Measurements from ENCODE around the gene THSD7B.
"Not testable (repeated sequence)": the region's sequence is repeated elsewhere in the genome, so short reads cannot be mapped to it uniquely, and the experiment has no call there.

The THSD7B gene

DNA sequence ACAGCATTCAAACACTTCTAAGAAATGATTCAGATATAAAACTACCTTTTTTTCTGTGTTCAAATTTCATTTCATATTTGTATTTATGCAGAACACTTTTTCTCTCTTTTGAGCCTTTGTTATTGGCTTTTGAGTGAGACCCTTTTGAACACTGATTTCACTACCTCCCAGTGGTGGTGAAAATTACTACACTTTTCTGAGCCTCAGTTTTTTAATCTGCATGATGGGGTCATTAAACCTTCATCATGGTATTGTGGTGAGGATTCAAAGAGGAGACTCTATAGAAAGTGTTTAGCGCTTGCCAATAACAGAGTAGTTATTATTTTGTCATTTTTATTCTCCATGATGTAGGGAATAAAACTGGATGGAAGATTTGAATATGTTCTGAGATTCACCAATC is 169.8 kb downstream of the THSD7B start:
- no peak for DNase-seq (ENCODE audit: low read depth, low spot score)

DNA sequence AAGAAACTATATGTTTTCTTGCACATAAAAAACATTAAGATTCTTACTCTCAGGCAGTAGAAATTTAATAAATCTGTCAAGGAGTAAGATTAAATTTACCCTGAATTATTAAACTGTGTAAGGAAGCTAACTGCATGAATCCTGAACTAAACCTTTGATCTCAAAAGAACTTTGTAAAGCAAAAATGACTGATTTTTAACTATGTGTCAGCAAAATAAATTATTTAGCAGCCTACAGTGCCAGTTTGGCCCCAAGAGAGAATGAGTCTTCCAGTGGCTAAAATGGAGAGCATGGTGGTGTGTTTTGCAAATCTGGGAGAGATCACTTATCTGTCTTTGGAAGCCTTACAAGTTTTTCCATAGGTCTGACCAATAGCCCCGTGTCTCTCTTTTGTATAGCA is 190.7 kb downstream of the THSD7B start:
- DNase-seq (ENCODE audit: low read depth, low spot score), result no peak

DNA sequence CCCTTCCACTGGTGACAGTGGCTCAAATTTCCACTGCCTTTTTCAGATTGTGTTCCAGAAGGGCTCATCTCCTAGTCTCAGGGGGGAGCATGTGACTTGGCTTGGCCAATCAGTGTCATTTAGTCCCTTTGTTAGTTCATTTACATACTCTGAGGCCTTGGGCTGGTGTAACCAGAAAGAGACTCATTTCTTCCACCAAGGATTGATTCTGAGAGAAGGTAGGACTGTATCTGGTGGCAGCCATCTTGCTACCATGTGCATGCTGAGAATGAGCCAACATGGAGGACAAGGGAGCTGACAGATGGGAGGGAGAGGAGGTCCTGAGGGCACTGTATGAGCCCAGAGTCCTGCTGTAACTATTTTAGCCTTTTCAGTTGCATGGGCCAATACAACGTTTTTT is 191.7 kb downstream of the THSD7B start:
- no peak for DNase-seq (ENCODE audit: low read depth, low spot score)

DNA sequence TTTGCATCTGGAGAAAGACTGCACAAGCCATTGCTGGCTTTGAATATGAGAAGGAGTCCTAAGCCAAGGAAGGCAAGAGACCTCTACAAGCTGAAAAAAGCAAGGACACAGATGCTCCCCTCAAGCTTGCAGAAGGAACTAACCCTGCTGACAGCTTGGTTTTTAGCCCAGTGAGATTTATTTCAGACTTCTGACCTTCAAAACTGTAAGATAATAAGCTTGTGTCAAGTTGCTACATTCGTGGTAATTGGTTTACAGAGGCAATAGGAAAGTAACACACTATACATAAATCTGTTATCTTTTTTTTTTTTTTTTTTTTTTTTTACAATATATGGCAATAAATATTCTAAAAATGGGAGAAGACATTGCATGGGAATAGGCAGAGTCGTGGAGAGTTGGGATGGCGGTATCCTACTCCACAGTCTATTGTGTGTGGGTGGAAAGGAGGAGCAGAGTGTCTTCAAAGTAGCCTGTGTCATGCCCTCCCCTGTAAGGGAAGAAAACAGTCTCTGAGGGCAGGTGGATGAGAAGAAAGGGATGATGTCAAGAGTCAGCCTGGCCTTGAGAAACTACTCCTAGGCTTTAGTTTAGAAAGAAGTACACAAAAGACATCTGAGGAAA is 196.9 kb downstream of the THSD7B start:
- no peak for DNase-seq (ENCODE audit: low read depth, low spot score)

DNA sequence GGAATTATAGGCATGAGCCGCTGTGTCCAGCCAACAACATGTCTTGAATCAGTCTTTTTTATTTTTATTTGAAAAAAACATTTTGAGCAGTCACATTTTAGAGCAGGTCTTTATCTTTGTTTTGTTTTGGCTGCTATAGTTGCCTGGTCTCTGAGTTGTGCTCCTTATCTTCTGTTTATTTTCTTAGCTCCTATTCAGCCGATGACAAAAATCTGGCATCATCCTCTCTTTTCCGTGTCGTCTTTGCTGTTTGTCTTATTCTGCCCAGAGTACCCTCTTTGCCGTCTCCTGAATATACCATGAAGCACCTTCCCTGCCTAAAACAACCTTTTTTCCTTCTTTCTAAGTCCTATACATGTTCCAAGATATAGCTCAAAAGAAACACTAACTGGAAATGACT is 201.1 kb downstream of the THSD7B start:
- DNase-seq (ENCODE audit: low read depth, low spot score), result no peak

DNA sequence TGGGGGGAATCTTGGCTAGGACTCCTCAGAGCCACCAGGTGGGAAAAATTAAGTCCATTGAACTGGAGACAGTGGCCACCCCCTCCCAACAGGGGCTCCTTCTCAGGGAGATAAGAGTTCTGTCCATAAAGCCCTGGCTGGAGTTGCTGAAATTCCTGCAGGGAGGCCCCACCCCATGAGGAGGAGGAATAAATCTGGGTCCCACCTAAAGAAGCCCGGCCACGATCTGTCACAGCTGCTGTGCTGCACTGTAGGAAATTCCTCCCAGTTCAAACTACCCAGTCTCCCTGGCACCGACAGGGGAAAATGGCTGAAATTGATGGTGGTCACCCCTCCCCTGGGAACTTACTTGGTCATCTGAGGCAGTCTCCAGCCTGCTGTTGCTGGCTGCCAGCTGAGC is 215.0 kb downstream of the THSD7B start:
- DNase-seq (ENCODE audit: low read depth, low spot score), result no peak

DNA sequence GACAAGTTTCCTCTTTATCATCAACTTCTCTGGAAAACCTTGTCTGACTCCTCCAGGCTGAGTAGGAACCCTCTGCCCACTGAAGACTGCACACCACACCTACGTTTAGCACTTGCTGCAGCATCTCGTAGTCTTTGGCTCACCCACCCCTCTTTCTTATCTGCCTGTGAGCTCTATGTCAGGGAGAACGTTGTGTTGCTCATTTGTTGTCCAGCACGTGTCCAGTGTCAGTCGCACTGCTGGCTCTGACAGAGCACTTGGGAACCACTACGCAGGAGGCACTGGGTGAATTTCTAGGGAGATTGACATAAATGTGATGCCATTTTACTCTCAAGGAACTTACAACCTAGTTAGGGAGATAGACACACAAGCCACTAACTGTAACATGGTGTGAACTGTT is 216.3 kb downstream of the THSD7B start:
- DNase-seq (ENCODE audit: low read depth, low spot score), result not testable (repeated sequence)

DNA sequence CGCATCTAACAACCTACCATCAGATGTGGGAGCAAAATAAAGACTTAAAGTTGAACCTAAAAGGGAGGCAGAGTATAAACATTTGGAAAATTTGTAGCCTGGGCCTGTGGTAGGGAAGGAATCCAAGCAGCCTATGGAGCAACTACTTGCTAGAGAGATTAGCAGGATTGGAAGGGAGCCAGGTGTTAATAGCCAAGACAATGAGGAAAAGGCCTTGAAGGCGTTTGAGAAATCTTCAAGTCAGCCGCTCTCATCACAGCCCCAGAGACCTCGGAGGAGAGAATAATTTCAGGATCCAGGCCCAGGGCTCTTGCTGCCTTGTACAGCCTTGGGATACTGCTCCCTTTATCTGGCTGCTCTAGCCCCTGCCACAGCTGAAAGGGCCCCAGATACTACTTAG is 219.7 kb downstream of the THSD7B start:
- DNase-seq (ENCODE audit: low read depth, low spot score), result peak; percentile 5

DNA sequence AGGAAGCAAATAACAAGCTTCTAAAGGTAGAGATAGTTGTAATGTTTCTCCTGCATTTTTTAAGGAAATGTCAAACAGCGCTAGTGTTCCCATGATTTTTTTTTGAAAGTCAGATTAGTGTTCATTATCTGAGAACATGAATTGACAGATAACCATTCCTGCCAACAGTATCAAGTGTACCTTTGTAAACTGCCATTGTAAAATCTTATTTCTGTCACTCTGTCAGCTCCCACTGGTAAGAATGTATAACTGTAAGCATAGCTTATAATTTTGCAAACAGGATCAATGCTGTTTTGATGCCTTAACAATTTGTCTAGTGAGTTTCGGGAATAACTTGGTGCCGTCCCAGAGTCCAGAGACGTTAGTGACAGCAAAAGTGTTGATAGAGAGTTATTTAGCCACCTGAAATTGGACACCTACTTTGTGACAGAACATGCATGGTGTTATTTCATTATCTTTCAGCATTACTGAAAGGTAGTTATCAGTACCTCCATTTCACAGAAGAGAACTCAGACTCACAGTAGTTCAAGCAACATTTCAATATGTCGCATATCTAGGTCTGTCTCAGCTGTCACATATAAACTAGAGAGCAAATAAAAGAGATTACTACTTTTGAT is 221.4 kb downstream of the THSD7B start:
- no peak for DNase-seq (ENCODE audit: low read depth, low spot score)

DNA sequence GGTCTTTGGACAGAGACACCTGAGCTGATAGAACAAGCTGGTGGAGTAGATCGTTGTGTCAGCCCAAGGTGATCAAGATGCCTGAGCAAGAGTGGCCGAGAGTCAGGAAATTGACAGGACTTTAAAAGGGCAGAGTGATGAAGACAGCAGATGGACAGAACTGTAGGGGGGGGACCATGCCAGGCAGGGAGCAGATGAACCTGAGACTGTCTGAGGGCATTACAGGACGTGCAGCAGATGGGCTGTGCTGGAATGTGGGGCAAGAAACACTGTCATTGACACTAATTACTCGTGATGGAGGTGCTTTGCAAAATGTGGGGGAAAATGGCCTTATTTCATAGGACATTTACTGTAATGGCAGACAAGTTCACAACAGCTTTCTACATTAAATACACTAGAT is 225.0 kb downstream of the THSD7B start:
- no peak for DNase-seq (ENCODE audit: low read depth, low spot score)

DNA sequence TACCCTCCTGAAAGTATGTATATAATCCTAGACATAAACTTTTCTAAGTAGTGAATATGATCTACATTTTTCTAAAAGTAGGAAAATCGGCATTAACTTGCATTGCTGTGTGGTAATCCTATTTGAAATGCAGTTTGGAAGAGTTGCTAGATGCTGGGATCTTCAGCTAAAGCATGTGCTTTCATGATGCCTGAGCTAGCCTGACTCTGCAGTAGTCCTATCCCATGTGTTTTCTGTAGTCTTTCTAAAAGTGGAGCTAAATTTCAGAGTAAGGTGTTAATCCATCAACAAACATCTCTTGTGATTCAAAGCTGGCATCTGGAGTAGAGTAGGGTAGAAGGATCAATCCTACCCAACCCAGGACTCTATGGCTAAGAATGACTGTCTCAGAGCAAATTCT is 229.4 kb downstream of the THSD7B start:
- no peak for DNase-seq (ENCODE audit: low read depth, low spot score)

DNA sequence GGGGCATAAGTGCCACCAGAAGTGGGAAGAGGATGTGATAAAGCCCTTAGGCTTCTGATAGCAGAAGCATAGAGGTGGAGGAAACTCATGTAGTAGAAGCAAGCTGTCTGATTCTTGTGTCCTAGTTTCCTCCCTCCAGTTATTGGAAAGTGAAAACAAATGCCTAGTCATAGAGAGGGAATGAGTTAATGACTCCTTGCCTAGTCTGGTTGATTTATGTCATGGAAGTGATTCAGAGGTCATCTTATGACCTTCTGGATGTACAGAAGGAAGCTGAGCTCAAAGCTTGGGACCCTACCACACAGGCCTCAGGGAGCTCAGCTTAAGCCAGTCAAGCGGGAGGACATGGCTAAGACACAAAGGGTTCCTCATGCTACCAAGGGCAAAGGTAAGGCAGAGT is 232.2 kb downstream of the THSD7B start:
- DNase-seq (ENCODE audit: low read depth, low spot score), result no peak

DNA sequence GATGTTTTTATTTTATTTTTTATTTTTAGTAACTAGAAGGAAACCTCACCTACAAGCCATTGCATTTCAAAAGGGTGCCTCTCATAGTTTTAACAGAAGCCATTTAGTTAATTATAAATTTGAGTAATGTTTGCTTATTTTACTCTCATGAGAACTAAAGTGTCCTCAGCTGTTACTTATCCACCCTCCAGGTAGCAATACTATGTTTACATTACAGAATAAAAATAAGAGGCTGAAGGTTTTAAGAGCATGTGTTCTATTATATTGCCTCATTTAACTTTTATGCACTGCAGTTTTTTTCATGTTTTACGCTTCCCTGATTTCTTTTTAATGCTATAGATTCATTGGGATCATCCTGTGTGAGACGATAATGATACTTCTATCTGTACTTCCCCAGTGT is 235.5 kb downstream of the THSD7B start:
- DNase-seq (ENCODE audit: low read depth, low spot score), result no peak

DNA sequence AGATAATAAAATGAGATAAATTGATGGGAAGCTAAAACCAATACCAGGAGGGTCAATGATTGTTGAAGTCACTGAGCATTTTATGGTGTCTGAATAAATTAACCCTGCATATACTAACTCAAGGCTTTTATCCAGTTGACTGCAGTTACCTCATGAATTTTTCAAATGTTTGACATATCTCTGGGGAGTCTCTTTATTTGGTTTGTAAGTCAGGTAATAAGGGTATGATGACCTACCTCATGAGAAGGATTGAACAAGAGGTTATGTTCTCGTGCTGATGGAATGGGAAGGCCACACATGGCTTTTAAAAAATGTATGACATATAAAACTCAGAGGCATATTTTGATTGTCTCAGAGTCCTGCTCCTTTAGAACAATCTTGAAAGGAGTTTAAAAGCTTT is 237.6 kb downstream of the THSD7B start:
- DNase-seq (ENCODE audit: low read depth, low spot score), result no peak

DNA sequence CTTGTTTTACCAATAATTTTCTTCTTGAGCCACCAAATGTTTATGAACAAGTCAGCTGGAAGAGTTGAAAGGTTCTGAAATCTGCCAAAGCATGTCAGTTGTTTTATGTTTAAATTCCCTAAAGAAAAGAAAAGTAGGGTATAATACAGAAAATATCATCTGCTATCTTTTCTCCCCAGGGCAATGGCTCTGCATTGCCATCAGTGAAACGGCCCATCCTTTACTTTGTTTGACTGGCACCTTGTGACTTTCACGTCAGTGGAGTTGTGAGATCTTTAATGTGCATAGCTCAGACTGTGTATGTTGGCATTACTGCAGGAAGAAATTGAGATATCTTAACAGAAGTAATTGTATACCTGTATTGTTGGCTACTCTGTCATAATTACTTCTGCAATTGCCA is 239.9 kb downstream of the THSD7B start:
- DNase-seq (ENCODE audit: low read depth, low spot score), result no peak

DNA sequence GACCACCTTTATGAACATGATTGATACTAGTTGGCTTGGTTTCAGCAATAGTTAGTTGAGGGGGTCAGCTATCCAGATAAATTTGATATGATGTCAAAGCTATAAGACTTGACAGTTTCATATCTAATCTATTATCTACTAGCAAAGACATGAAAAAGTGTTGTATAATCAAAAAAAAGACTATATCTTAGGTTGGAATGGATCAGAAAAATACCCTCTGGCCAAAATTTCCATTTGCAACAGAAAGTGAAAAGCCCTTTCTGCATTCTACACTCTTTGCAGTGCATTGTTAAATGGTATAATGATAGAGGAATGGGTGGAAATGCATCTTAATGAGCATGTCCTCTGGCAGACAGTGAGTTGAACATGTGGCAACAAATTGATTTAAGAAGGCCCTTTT is 242.6 kb downstream of the THSD7B start:
- DNase-seq (ENCODE audit: low read depth, low spot score), result no peak

DNA sequence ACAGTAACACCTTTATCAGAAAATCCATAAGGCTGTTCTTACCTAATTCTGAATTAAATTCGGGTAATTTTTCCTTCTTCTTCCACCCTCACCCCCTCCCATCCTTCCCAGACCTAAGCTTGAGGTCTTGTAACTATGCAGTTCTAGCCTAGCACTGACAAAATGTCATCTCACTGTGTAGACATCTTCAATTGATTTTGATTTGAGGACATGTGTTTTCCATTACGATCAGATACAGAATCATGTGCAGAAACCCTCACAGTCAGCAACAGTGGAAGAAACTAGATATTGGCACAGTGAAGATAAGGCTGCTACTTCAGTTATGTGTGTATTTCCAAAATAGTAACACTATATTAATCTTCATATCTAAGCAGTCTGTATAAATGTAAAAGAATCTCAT is 244.6 kb downstream of the THSD7B start:
- no peak for DNase-seq (ENCODE audit: low read depth, low spot score)

DNA sequence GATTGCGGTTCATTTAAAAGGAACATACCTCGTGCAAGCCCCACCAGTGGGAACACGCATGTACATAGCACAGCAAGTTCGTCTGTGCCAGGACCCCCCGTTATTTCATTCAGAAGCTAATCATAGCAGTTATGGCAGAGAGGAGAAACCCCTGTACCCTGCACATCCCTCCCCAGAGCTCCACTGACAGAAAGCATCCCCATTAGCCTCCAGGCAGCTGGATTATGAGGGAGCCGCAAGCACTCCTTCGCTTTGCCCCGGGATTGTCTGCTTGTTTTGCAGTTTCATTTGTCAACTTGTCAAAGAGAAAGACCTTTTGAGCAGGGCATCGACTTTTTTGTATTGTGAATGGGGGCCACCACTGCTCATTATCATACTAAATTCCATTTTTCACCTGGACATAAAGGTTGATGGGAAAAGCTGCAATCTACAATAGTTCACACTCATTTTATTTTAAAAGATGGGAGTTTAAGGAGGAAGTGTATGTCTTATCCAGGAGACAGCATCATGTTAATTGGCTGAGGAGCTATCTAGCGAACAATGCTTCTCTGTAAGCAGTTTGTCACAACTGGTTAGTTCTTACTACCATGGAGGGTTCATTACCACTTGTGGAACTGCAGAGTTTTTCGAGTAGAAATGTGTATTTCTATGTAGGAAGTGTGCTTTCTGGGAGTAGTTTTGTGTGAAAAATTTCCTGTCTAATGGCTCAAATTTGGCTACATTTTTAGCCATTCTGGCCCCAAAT is 255.3 kb downstream of the THSD7B start:
- DNase-seq (ENCODE audit: low read depth, low spot score), result no peak

DNA sequence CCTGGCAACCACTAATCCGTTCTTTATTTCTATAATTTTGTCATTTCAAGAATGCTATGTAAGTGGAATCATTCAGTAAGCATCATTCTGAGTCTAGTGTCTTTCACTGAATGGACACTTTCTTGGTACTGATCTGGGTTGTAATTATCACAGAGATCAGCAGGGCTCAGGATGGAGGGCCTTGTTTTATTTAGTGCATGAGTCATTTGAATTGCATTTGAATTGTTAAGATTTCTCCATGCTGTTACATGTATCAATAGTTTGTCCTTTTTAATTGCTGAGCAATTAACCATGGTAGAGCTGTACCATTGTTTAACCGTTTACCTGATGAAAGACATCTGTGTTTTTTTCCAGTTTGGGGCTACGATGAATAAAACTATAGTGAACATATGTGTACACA is 256.4 kb downstream of the THSD7B start:
- no peak for DNase-seq (ENCODE audit: low read depth, low spot score)

DNA sequence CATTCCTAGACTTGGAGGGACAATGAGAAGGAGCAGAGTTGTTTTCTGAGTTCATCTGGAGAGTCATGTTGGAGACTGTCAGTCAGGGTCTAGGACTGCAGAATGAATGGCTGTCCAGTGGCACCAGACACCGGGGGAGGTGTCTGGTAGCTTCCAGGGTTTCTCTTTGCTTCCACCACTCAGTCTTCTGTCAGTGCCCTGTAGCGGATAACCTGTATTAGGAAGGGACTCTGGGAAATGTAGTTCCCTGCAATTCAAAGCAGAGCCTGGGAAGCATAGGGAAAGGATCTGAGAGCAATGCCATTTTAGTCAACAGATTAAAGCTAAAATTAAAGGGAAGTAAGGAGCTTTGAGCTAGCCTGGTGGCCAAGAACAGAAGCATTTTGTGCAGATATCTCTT is 257.9 kb downstream of the THSD7B start:
- DNase-seq (ENCODE audit: low read depth, low spot score), result peak; percentile 7

DNA sequence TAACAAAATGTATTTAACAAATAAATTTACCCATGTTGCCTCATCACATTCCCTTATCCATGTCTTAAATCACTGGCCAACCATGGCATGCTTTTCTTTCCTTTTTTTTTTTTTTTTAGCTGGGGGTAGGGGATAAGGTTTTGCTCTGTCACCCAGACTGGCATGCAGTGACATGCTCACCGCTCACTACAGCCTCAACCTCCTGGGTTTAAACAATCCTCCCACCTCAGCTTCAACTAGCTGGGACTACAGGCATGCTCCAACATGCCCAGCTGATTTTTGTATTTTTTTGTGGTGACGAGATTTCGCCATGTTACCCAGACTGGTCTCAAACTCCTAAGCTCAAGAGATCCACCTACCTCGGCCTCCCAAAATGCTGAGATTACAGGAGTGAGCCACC is 266.4 kb downstream of the THSD7B start:
- no peak for DNase-seq (ENCODE audit: low read depth, low spot score)

DNA sequence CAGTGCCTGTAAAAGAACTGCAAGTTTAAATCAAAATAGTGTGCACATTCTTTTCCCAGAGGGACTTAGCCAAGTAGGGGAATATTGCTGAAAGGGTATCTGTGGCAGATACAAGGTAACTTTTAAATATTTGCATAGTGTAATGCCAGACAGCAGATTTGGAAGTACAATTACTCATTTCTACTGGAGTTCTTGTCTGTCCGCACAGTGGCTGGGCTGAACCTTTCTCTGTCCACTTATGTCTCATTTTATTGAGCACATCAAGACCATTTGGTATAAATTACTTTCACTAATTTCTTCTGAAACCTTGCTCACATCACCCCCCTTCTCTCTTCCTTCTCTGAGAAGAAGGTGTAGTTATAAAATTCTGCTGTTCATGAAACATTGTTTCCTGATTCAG is 271.3 kb downstream of the THSD7B start:
- DNase-seq (ENCODE audit: low read depth, low spot score), result no peak

DNA sequence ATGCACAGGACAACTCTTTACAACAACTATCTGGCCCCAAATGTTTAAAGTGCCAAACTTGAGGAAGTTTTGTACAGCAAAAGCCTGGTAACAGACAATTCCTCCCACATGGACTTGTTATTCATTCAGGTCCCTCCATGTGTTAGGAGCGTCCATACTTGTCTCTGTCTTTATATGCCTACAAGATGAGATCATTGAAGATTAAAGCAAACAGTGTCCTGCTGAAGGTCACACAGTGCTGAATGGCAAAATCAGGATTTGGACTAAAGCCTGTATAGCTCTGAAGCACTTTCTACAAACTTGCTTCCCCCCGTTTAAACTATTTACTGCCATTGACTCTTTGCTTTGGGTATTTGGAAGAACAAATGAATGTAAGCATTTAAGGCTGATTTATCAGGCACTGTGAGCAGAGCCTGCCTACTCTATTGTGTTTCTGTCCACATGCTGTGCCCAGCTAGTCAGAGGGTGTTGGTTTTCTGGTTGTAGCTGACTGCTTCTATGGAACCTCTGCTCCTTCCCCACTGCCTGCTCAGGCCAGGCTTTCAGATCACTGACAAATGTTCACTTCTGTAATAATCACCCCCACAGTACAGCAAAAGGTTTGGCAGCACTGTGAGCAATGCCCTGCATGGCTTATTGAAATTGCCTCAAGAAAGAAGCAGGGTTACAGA is 274.3 kb downstream of the THSD7B start:
- no peak for DNase-seq (ENCODE audit: low read depth, low spot score)
